ENCODE measurements around the gene BCKDHB.

The BCKDHB gene

DNA sequence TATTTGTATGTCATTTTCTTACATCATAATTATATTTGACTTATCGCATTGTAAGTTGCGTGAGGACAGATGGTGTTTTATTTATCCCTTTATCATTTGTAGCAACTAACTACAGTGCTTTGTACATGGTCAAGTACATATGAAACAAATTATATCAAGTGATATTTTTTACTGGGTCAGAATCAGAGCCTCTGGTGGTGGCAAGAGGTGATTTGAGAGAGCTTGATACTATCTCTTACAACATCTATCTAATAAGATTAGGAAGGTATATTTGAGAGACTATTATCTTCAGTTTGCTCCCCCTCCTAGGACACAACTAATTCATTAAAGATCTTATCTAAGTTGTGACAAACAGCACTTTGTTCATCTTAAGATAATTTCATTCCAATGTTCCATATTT, 47.7 kb downstream of the BCKDHB start:
- no peak for DNase-seq

DNA sequence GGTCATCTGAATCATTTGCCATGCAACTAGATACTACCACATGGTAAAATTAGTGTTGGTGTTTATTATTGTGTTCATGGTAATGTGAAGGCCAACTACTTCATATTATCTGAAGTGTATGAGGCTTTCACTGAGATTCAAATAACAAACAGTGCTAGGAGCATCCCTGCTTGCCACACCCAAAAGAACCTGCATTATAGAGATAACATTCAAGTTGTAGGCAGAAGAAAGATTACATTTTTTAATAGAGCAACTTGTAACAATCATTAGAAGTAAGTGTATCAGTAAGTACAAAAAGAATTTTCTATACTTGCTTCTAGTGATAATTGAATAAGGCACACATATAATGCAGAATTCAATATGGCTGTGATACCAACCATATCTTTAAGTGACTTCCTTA, 49.8 kb downstream of the BCKDHB start:
- DNase-seq = no peak

DNA sequence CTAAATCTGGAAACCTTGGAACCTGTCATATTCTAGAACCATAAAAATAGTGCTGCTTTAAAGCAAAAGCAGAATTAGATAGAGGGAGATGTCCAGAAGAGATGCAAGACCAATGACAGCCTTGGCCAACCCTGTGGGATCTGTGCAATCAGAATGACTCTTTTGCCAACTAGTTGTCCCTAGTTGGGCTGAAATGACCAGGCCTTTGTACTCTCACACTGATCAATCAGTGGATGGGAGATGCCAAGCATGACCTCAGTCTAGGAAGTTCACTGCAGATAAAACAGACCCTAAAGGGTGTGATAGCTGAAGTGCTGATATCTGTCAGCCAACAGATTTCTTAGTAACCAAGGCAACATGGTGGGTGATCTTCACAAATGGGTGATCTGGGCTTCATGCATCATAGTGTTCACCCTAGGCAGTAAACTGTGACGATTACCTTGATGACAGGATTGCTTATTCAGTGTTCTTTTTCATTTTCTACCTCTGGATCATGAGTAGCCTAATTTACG, 52.1 kb downstream of the BCKDHB start:
- DNase-seq = no peak

DNA sequence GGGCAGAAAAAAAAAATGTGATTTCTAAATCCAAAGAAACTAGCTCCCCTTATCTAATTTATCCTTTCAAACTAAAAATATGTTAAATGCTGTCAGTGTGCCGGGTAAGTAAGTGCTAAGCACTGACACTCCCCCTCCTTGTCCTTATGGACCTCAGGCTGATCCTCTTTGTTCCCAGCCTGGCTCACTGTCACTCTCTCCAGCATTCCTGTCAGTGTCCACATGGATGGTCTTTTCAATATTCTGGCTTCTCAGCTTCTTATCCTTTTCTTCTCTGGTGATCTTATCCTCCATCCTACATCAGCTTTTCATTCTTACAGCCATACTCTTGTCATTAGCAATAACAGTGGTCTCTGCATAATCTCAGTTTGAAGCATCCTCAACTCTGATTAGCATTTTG, 55.0 kb downstream of the BCKDHB start:
- no peak for DNase-seq

DNA sequence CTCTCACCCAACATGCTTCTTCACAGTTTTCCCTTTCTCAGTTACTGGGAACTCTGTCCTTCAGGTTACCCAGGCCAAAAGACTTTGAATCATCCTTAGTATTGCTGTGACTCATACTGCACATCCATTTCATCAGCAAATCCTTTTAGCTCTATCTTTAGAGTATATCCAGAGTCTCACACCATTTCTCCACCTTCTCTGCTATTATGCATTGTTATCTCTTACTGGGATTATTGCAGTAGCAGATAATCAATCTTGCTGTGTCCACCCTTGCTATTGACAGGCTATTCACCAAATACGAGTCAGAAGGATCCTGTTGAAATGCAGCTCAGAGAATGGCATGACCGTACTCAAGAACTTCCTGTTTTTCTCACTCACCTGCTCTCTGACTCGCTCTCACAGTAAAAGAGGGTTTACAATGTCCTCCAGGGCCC, 57.3 kb downstream of the BCKDHB start:
- DNase-seq = no peak

DNA sequence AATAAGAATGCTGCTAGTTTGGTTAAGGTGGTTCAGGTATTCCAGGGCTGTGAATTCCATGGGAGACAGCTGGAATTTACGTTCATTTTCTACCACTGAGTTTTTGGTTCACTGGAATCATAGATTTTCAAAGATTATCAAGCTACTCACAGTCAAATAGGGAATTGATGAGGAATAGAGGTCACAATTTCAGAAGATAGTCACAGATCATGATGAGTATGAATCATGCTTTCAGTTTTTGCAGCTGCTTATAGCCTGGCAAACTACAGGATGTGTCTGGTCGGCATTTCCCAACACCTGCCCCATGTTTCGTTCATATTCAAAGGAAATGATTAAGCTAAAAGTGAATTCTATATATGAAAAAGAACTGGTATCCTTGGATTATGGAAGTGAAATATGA, 58.7 kb downstream of the BCKDHB start:
- no peak for DNase-seq

- no peak for DNase-seq
Observed at GRCh38 chr6:80165819-80166218, 59.3 kb downstream of the BCKDHB start.

DNA sequence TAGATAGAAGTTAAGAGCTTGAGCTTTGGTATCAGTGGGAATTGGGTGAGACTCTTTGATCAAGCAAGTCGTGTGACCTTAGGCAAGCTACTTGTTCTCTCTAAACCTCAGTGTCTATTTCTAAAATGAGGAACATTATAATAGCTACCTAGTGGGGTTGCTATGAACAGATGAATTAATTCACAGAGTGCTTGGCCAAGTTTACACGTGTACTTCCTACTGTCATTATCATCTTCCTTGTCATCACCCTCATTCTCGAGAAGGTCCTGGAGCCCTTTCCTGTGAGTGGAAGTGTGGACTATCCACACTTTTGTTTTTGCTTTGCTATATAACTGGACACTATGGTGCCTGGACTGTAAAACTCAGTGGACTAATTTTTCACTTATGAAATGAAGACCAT, 64.0 kb downstream of the BCKDHB start:
- DNase-seq = no peak

DNA sequence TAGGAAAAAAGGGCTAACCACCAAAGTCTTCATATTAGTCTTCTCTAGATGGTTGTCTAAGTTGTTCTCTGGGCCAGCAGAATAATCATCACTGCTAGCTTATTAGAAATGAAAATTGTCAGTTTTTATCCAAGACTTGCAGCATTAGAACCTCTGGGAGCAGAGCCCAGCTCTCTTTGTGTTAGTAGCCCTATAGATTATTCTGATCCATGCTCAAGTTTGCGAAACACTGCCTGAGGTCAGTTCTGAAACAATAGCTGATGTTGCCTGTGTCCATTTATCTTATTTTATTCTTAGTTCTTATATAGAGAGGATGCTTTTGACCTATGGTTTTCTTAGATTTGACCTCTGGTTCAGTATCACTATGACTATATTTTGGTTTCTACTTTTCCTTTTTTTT, 66.9 kb downstream of the BCKDHB start:
- DNase-seq = no peak

GRCh38 chr6:80174900-80175572, 68.6 kb downstream of the BCKDHB start:
- DNase-seq = no peak

DNA sequence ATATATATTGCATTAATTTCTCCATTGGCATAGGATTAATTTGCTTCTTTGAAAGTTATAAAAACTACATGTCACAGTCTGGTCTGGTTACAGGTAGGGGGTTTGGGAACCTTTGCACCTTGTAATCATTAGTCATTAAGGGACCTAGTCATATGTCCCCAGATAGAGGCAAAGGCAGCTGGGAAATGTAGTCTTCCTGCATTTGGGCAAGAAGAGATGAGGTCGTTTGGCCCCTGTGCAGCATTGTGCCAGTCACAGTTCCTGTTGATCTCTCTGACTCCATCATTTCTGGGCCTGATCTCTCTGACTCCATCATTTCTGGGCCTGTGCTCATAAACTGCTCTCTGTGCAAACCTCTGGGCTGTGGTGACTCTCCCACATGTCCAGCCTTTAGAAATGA, 73.2 kb downstream of the BCKDHB start:
- DNase-seq = no peak

- DNase-seq = no peak
Observed at GRCh38 chr6:80181352-80182081, 75.0 kb downstream of the BCKDHB start.

- no peak for DNase-seq
Observed at GRCh38 chr6:80182308-80182707, 75.8 kb downstream of the BCKDHB start.

DNA sequence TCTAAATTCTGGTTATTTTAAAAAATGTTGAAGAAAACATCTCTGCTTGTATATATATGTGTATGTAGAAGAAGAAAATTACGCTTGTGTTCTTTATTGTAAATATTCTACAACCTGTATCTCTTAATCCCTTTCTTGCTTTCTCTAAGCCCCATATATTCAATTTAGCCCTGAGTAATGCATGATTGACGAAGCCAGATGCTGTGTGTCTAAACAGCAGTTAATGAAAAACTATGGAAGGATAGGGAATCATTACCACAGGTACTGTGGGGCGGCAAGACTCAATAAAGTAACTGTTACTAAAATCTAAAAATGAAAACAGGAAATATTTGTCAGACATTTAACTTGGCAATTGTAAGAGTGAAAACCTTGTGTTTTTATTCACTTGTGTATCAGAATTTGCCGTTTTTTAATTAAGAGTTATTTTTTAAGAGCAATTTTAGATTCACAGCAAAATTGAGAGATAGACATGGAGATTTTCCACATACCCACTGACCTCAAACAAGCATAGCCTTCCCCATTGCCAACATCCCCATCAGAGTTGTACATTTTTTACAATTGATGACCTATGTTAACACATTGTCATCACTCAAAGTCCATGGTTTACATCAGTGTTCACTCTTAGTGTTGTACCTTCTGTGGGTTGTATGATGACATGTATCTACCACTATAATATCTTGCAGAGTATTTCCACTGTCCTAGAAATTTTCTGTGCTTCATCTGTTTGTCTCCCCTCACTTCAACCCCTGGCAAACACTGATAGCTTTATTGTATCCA, 76.7 kb downstream of the BCKDHB start:
- no peak for DNase-seq

DNA sequence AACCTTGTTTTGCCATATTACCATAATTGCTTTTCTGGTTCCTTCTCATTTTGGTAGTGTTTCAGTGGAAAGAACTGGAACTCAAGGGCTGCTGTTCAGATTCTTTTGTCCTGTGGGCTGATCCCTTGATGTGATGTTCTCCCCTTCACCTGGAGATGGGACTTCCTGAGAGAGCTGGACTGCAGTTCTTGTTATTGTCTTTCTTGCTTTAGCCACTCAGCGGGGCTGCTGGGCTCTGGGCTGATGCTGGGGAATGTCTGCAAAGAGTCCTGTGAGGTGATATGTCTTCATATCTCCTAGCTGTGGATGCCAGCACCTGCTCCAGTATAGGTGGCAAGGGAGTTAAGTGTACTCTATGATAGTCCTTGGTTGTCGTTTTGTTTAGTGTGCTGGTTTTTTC, 79.0 kb downstream of the BCKDHB start:
- DNase-seq = no peak

DNA sequence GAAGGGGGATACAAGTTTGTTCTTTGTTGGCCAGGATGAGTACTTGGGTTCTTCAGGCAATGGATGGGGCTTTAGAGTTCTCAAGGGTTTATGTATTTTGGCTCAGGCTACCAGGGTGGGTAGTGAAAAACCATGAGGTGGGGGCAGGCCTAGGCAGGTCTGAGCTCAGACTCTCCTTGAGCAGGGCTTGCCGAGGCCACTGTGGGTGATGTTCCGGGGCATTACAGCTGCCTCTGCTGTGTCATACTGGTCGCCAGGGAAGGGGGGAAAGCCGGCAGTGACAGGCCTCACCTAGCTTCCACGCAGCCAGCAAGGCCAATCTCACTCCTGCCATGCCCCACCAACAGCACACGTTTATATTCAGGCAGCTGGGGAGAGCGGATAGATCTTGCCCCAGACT, 79.6 kb downstream of the BCKDHB start:
- no peak for DNase-seq

DNA sequence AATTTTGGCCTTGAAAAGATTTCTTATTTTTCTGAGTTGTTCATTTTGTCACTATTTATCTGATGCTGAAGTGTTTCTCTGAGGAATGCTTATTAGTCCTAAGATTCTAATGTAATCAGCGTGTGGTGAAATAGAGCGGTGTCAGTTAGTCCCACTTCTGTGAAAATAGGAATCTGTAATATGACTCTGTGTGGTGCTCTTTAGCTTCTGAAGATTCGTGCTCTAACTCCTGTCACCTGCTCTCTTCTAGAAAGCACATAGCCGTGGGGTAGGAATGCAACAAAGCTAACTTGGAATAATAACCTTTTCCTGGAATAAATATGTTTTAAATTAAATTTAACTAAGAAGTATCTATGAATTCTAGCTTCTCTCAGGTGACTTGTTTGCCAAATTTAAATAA, 90.4 kb downstream of the BCKDHB start:
- no peak for DNase-seq

DNA sequence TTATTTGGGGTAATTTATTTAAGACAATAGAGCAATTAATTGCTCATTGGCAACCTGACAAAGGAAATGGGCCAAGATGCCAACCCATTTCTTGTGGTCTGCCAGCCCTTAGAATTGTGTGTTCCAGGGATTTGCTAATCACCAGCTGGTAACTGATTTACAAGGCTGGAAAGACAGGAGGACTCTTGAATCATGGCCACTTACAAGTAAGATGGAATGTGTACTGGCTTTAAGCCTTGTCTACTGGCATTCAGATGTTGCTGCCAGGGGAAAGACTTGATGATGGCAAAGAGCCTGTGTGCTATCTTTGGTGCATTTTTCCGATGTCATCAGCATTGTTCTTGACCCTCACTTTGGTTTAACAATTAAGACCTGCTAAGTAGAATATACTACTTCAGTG, 91.0 kb downstream of the BCKDHB start:
- DNase-seq = no peak

DNA sequence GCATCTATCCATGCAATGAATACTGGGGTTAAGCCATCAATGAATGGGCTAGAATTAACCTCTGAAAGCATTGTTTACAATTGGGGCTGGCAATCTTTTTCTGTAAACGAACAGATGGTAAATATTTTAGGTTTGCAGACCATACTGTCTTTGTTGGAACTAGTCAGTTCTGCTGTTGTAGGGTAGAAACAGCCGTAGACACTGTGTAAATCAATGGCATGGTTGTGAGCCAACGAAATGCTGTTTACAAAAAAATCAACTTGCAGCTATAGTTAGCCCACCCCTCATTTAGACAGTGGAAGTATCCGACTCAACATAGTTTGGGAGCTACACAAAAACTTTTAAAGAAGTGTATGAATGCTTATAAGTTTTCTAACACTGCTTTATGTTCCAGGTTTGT, 91.5 kb downstream of the BCKDHB start:
- no peak for DNase-seq

- no peak for DNase-seq
Observed at GRCh38 chr6:80203283-80203682, 96.8 kb downstream of the BCKDHB start.

GRCh38 chr6:80205404-80205803, 98.9 kb downstream of the BCKDHB start:
- DNase-seq = no peak

DNA sequence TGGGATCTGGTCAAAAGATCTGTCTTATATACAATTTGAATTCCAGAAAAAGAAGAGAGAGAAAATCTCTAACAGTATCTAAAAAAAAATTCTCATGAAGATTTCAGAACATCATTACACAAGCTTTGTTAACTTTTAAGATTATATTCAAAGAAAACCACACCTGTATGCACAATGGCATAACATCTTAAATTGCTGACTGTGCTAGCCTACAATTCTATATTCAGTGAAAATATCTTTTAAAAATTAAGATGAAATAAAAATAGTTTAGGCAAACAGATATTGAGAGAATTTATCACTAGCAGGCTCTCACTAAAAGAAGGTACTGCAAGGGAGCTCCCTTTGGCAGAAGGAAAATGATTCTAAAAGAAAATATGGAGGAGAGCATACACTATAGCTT, 100.3 kb downstream of the BCKDHB start:
- DNase-seq = no peak

- no peak for DNase-seq
Observed at GRCh38 chr6:80209430-80209829, 103.0 kb downstream of the BCKDHB start.

DNA sequence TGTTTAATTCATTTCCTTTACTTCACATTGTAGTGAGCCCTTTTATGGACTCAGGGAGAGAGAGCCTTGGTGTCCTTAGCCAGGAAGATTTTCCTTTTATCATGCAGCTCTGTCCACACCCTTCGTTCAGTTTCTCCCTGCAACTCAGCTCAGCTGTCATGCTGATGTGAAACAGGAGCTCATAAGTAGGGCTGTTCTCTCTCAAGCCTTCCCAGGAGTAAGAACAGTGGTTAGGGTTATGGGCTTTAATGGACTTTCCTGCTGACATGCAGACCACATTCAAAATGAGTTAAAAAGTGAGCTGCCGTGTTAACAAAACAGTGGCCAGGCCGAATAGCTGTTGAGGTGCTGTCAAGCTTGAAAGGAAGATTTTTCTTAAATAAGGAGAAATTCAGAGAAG, 104.1 kb downstream of the BCKDHB start:
- no peak for DNase-seq

Measured in activated CD4-positive, alpha-beta T cell treated with anti-CD3 and anti-CD28 coated beads for 4 hours (primary cell).